ENCODE measurements around the gene C1orf167.

DNA sequence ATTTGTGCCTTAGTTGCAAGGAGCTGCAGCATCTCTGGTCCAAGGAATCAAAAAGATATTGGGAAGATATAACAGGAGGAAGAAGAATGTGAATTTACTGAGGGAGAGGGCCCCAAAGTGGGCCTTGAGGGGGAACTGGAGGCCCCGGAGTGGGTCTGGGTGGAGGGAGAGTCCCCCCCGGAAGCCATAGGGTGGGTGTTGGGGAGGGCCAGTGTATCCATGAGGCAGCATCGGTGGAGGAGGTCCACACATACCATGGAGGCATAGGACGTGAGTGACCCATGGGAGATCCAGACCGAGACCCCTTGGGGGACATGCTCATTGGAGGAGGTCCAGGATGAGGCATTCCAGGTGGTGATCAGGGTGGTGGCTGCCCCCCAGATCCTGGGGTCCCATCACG is 708 bp upstream of the C1orf167 start:
- TF ChIP-seq MAX (IDR thresholded peaks at IDR 0.05; ENCODE audit: low read depth, low read length) (no peak), KAT2A (conservative IDR thresholded peaks at IDR 0.05; ENCODE audit: control insufficient read depth, low read depth, low read length) (no peak)
